ENCODE measurements around the gene MYH15. TPM values are rescaled to one million over a fixed set of nuclear protein-coding genes. Genes with fewer than 3 reads are reported as not detected.

The MYH15 gene
- total RNA-seq, result 0.62 and 3.7 TPM in 2 replicates

GRCh38 chr3:108510496-108510895 lies at the start of gene MYH15:
TSS of gene MYH15 (minus strand) at chr3:108510596. CDS start at chr3:108510530, 66 bp downstream.

Other genes with a start within 250 kb of the MYH15 start
- gene HHLA2, start 214.0 kb downstream of the MYH15 start, total RNA-seq, result not detected in 2 replicates
- gene CIP2A, start 78.8 kb upstream of the MYH15 start, total RNA-seq, result 16.5 and 59.1 TPM in 2 replicates
- 14.5 and 16.6 TPM in 2 replicates for gene DZIP3, start 79.1 kb upstream of the MYH15 start, total RNA-seq
- gene RETNLB, start 246.8 kb upstream of the MYH15 start, total RNA-seq, result not detected in 2 replicates